ENCODE data around the gene FUS. TPM values are rescaled to one million over a fixed set of nuclear protein-coding genes. Genes with fewer than 3 reads are reported as not detected.
A peak's percentile ranks its signal among the peaks of the same experiment; 100 is the strongest.

Gene FUS
- total and polyA plus RNA-seq, 2 experiments from 2014 or later = 247 to 528 TPM

- H2AFZ ChIP-seq = no peak overlapping the region
- Mint-ChIP-seq H3K9me3 (no peaks in the 10 kb centered on the region; the same call in 2 of the 3 replicates), H3K27ac (peak overlapping the region; percentile 75; the same call in 1 of the 2 replicates), H3K27me3 (ENCODE audit: insufficient read depth, low read depth, poor library complexity) (peaks cover 13% of the 10 kb centered on the region), H3K4me3 (no peak overlapping the region), H3K4me1 (peaks cover 26% of the 10 kb centered on the region), H3K36me3 (ENCODE audit: low read depth) (peaks cover 100% of the 10 kb centered on the region)
- H3K36me3 ChIP-seq (ENCODE audit: insufficient read depth) = peaks cover 100% of the 10 kb centered on the region
- H3K4me3 ChIP-seq = no peak overlapping the region
- H3K4me1 ChIP-seq (ENCODE audit: insufficient read depth) = no peaks in the 10 kb centered on the region; the same call in 1 of the 2 replicates
- no peaks in the 10 kb centered on the region for H3K9me2 ChIP-seq (ENCODE audit: insufficient read depth)
- H3F3A ChIP-seq (replicated peaks; ENCODE audit: low read depth) = peaks cover 79% of the 10 kb centered on the region
- peaks cover 86% of the 10 kb centered on the region for H4K20me1 ChIP-seq (replicated peaks; ENCODE audit: insufficient read depth)
- no peak overlapping the region for H3K4me2 ChIP-seq
- H3K27ac ChIP-seq (ENCODE audit: low read depth) = peak overlapping the region; percentile 58; the same call in 1 of the 2 replicates
- H3K79me2 ChIP-seq (replicated peaks; ENCODE audit: insufficient read depth) = peaks cover 92% of the 10 kb centered on the region
- no peaks in the 10 kb centered on the region for H3K27me3 ChIP-seq (ENCODE audit: insufficient read depth)
- ATAC-seq (no peak), DNase-seq (ENCODE audit: low spot score) (no peak)
- no peak for TF ChIP-seq CREB1 (CRISPR knock-in tag; IDR thresholded peaks at IDR 0.05; ENCODE audit: low read depth)
- TF ChIP-seq EZH2phosphoT487 (IDR thresholded peaks at IDR 0.05; ENCODE audit: unreplicated experiment) = no peak
- no peak for TF ChIP-seq EZH2 (IDR thresholded peaks at IDR 0.05; ENCODE audit: low read depth, unreplicated experiment)
- TF ChIP-seq NANOG (IDR thresholded peaks at IDR 0.05; ENCODE audit: borderline replicate concordance) = no peak
- no peak for TF ChIP-seq POLR2AphosphoS5 (IDR thresholded peaks at IDR 0.05; ENCODE audit: low read depth)
- TF ChIP-seq ZNF331 (CRISPR knock-in tag; IDR thresholded peaks at IDR 0.05; ENCODE audit: low read depth) = no peak
- TF ChIP-seq, protein P1, sequence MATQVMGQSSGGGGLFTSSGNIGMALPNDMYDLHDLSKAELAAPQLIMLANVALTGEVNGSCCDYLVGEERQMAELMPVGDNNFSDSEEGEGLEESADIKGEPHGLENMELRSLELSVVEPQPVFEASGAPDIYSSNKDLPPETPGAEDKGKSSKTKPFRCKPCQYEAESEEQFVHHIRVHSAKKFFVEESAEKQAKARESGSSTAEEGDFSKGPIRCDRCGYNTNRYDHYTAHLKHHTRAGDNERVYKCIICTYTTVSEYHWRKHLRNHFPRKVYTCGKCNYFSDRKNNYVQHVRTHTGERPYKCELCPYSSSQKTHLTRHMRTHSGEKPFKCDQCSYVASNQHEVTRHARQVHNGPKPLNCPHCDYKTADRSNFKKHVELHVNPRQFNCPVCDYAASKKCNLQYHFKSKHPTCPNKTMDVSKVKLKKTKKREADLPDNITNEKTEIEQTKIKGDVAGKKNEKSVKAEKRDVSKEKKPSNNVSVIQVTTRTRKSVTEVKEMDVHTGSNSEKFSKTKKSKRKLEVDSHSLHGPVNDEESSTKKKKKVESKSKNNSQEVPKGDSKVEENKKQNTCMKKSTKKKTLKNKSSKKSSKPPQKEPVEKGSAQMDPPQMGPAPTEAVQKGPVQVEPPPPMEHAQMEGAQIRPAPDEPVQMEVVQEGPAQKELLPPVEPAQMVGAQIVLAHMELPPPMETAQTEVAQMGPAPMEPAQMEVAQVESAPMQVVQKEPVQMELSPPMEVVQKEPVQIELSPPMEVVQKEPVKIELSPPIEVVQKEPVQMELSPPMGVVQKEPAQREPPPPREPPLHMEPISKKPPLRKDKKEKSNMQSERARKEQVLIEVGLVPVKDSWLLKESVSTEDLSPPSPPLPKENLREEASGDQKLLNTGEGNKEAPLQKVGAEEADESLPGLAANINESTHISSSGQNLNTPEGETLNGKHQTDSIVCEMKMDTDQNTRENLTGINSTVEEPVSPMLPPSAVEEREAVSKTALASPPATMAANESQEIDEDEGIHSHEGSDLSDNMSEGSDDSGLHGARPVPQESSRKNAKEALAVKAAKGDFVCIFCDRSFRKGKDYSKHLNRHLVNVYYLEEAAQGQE (IDR thresholded peaks at IDR 0.05; ENCODE audit: unreplicated experiment) = no peak
- TF ChIP-seq, protein P2, sequence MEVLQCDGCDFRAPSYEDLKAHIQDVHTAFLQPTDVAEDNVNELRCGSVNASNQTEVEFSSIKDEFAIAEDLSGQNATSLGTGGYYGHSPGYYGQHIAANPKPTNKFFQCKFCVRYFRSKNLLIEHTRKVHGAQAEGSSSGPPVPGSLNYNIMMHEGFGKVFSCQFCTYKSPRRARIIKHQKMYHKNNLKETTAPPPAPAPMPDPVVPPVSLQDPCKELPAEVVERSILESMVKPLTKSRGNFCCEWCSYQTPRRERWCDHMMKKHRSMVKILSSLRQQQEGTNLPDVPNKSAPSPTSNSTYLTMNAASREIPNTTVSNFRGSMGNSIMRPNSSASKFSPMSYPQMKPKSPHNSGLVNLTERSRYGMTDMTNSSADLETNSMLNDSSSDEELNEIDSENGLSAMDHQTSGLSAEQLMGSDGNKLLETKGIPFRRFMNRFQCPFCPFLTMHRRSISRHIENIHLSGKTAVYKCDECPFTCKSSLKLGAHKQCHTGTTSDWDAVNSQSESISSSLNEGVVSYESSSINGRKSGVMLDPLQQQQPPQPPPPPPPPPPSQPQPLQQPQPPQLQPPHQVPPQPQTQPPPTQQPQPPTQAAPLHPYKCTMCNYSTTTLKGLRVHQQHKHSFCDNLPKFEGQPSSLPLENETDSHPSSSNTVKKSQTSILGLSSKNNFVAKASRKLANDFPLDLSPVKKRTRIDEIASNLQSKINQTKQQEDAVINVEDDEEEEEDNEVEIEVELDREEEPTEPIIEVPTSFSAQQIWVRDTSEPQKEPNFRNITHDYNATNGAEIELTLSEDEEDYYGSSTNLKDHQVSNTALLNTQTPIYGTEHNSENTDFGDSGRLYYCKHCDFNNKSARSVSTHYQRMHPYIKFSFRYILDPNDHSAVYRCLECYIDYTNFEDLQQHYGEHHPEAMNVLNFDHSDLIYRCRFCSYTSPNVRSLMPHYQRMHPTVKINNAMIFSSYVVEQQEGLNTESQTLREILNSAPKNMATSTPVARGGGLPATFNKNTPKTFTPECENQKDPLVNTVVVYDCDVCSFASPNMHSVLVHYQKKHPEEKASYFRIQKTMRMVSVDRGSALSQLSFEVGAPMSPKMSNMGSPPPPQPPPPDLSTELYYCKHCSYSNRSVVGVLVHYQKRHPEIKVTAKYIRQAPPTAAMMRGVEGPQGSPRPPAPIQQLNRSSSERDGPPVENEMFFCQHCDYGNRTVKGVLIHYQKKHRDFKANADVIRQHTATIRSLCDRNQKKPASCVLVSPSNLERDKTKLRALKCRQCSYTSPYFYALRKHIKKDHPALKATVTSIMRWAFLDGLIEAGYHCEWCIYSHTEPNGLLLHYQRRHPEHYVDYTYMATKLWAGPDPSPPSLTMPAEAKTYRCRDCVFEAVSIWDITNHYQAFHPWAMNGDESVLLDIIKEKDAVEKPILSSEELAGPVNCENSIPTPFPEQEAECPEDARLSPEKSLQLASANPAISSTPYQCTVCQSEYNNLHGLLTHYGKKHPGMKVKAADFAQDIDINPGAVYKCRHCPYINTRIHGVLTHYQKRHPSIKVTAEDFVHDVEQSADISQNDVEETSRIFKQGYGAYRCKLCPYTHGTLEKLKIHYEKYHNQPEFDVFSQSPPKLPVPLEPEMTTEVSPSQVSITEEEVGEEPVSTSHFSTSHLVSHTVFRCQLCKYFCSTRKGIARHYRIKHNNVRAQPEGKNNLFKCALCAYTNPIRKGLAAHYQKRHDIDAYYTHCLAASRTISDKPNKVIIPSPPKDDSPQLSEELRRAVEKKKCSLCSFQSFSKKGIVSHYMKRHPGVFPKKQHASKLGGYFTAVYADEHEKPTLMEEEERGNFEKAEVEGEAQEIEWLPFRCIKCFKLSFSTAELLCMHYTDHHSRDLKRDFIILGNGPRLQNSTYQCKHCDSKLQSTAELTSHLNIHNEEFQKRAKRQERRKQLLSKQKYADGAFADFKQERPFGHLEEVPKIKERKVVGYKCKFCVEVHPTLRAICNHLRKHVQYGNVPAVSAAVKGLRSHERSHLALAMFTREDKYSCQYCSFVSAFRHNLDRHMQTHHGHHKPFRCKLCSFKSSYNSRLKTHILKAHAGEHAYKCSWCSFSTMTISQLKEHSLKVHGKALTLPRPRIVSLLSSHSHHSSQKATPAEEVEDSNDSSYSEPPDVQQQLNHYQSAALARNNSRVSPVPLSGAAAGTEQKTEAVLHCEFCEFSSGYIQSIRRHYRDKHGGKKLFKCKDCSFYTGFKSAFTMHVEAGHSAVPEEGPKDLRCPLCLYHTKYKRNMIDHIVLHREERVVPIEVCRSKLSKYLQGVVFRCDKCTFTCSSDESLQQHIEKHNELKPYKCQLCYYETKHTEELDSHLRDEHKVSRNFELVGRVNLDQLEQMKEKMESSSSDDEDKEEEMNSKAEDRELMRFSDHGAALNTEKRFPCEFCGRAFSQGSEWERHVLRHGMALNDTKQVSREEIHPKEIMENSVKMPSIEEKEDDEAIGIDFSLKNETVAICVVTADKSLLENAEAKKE (CRISPR knock-in tag; IDR thresholded peaks at IDR 0.05) = no peak
- TF ChIP-seq ETS1 (IDR thresholded peaks at IDR 0.05) = no peak
- TF ChIP-seq JUNB (IDR thresholded peaks at IDR 0.05; ENCODE audit: unreplicated experiment) = no peak
- TF ChIP-seq STAT1 (IDR thresholded peaks at IDR 0.05; ENCODE audit: unreplicated experiment) = no peak
- no peak for TF ChIP-seq CTCF (conservative IDR thresholded peaks at IDR 0.05; ENCODE audit: low read depth in 2 of 2)
- no peak for TF ChIP-seq ZNF114 (CRISPR knock-in tag; IDR thresholded peaks at IDR 0.05)
Measured at GRCh38 chr16:31188450-31189411, 8.8 kb downstream of the FUS start.
